ENCODE results near the gene CLEC1A.

DNA sequence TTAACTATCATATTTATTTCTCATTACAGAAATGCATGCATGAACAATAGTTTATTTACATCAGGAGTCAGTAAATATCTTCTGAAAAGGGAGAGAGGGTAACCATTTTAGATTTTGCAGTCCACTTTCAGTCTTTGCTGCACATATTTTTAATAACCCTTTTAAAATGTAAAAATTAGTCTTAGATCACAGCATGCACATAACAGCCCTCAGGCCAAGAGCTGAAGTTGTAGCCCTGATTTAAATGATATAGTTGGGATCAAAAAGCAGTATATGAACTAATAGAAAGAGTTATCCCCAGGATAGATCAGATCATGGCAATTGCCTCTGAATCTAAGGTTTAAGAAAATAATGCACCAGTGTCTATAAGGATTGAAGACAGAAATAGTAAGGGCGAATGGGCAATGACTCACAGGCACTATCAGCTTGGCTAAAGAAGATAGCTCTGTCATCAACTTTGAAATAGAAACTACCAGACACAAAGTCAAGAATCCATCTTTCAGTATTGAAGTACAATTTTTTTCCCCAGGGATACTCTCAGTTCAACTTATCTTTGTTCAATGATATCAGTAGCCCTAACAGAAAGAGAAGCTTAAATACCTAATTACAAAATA is 44.3 kb upstream of the CLEC1A start:
- TF ChIP-seq, protein P1, sequence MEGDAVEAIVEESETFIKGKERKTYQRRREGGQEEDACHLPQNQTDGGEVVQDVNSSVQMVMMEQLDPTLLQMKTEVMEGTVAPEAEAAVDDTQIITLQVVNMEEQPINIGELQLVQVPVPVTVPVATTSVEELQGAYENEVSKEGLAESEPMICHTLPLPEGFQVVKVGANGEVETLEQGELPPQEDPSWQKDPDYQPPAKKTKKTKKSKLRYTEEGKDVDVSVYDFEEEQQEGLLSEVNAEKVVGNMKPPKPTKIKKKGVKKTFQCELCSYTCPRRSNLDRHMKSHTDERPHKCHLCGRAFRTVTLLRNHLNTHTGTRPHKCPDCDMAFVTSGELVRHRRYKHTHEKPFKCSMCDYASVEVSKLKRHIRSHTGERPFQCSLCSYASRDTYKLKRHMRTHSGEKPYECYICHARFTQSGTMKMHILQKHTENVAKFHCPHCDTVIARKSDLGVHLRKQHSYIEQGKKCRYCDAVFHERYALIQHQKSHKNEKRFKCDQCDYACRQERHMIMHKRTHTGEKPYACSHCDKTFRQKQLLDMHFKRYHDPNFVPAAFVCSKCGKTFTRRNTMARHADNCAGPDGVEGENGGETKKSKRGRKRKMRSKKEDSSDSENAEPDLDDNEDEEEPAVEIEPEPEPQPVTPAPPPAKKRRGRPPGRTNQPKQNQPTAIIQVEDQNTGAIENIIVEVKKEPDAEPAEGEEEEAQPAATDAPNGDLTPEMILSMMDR (IDR thresholded peaks at IDR 0.05), result no peak
- TF ChIP-seq, protein P2, sequence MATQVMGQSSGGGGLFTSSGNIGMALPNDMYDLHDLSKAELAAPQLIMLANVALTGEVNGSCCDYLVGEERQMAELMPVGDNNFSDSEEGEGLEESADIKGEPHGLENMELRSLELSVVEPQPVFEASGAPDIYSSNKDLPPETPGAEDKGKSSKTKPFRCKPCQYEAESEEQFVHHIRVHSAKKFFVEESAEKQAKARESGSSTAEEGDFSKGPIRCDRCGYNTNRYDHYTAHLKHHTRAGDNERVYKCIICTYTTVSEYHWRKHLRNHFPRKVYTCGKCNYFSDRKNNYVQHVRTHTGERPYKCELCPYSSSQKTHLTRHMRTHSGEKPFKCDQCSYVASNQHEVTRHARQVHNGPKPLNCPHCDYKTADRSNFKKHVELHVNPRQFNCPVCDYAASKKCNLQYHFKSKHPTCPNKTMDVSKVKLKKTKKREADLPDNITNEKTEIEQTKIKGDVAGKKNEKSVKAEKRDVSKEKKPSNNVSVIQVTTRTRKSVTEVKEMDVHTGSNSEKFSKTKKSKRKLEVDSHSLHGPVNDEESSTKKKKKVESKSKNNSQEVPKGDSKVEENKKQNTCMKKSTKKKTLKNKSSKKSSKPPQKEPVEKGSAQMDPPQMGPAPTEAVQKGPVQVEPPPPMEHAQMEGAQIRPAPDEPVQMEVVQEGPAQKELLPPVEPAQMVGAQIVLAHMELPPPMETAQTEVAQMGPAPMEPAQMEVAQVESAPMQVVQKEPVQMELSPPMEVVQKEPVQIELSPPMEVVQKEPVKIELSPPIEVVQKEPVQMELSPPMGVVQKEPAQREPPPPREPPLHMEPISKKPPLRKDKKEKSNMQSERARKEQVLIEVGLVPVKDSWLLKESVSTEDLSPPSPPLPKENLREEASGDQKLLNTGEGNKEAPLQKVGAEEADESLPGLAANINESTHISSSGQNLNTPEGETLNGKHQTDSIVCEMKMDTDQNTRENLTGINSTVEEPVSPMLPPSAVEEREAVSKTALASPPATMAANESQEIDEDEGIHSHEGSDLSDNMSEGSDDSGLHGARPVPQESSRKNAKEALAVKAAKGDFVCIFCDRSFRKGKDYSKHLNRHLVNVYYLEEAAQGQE (IDR thresholded peaks at IDR 0.05; ENCODE audit: insufficient read depth in 1 of 2, low read depth in 2 of 2, low read length in 1 of 2), result no peak
- no peak for TF ChIP-seq TCF7L2 (IDR thresholded peaks at IDR 0.05; ENCODE audit: low read depth, low read length)
